Activated CD8-positive, alpha-beta T cell treated with anti-CD3 and anti-CD28 coated beads, Interleukin-2, amount 10 ng/mL, durations not matched to agents 7 days and 5 days (primary cell): ENCODE data around the gene CES4A. TPM values are rescaled to one million over a fixed set of nuclear protein-coding genes. Genes with fewer than 3 reads are reported as not detected.
A peak's percentile ranks its signal among the peaks of the same experiment; 100 is the strongest.

ENCODE experiments used
- ATAC-seq: fragments of 150-1000 bp; cut with Tn5 transposase; one replicate; pipeline ENCODE4 v1.10.0; 2021; ENCODE audit warnings: moderate library complexity
- CTCF ChIA-PET: fragments of 350-600 bp; sonication (Branson Sonifier 250); formaldehyde crosslinking; loops from one replicate; lab custom pipeline; 2021; ENCODE audit warnings: antibody characterized with exemption; lab: Charles Lee
- POLR2A ChIA-PET: fragments of 350-600 bp; sonication (Branson Sonifier 250); formaldehyde crosslinking; loops from one replicate; lab custom pipeline; 2021; ENCODE audit warnings: antibody characterized with exemption; lab: Charles Lee
- DNase-seq: peaks from one replicate; pipeline ENCODE4 v3.0.0-alpha.2; 2020
- H3K27ac Mint-ChIP-seq: one replicate; pipeline ENCODE4 v1.8.0; 2021; ENCODE audit warnings: mild to moderate bottlenecking, mixed read lengths
- H3K27me3 Mint-ChIP-seq: one replicate; pipeline ENCODE4 v1.8.0; 2021; ENCODE audit warnings: low read depth, mixed read lengths
- H3K36me3 Mint-ChIP-seq: one replicate; pipeline ENCODE4 v1.8.0; 2021; ENCODE audit warnings: low read depth, mixed read lengths
- H3K4me1 Mint-ChIP-seq: one replicate; pipeline ENCODE4 v1.8.0; 2021; ENCODE audit warnings: low read depth, mixed read lengths
- H3K4me3 Mint-ChIP-seq: one replicate; pipeline ENCODE4 v1.8.0; 2021; ENCODE audit warnings: mild to moderate bottlenecking, mixed read lengths
- H3K9me3 Mint-ChIP-seq: one replicate; pipeline ENCODE4 v1.8.0; 2022; ENCODE audit warnings: mixed read lengths; ENCODE audit not compliant: insufficient read depth
- total RNA-seq, 2 experiments: library from RNA; stranded (reverse); gene quantifications; one replicate each; pipeline ENCODE4 v1.2.3, GENCODE V29; 2021

The CES4A gene
- total RNA-seq, 2 experiments from 2014 or later: 10.5 to 12.0 TPM

DNA sequence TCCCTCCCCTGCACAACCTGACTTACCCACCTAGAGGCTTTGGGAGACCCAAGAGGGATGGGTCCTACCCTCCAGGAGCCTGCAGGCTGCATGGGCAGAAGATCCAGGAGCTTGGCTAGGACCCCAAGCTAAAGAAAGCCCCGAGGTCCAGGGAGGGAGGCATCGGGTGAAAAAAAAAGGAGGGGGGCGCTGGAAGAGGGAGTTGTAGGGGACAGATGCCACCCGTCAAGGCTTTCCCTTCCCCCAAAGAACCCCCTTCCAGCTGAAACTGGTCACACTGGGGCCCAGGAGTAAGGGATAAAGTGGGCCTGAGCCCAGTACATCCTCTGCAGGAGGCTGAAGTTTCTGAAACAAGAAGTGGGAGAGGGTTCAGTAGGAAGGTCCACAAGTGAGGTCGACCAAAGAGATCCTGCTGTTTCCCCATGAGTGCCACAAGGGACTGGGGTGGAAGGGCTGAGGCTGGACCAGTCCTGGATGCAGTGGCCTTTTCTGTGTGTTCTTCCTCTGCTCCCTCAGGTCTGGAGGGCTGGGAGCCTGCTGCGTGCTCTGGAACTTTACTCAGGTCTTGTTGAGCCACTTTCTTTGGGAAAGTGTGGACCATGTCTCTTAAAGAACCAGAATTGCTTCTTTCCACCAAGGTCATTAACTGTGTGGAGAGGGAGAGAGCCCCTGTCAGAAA lies 26.4 kb downstream of the CES4A start:
- Mint-ChIP-seq H3K27me3 (no peaks in the 10 kb centered on the region), H3K36me3 (peaks cover 16% of the 10 kb centered on the region), H3K27ac (peak overlapping the region; percentile 96), H3K4me3 (peak overlapping the region; percentile 89), H3K4me1 (peaks cover 62% of the 10 kb centered on the region), H3K9me3 (no peaks in the 10 kb centered on the region)
- ChIA-PET POLR2A (interaction anchor here (0.5 to 2.1 kb wide), 12 partner anchors 12 to 212 kb away, joined by 3 to 15 read pairs (median 7); partner anchors contain the start of genes CES4A, FBXL8, TMEM208 and TRADD), CTCF (interaction anchor here (0.8 to 4.9 kb wide), 21 partner anchors 12 to 170 kb away, joined by 3 to 75 read pairs (median 6); partner anchors contain the start of genes B3GNT9, CES3, FBXL8 and TRADD)
- DNase-seq (no peak), ATAC-seq (no peak)

DNA sequence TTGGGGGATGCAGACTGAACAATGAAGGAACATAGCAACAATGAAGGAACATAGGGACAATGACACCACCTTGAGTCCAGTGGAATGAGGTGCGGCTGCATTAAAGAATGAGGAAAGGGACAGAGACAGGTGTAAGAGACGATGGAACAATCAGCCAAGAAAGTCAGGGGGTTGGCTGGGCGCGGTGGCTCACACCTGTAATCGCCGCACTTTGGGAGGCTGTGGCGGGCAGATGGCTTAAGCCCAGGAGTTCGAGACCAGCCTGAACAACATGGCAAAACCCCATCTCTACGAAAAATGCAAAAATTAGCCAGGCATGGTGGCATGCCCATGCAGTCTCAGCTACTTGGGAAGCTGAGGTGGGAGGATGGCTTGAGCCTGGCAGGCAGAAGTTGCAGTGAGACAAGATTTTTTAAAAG lies 26.9 kb downstream of the CES4A start:
- no peak for DNase-seq
- Mint-ChIP-seq H3K4me3 (peak overlapping the region; percentile 89), H3K4me1 (peaks cover 61% of the 10 kb centered on the region), H3K36me3 (peaks cover 14% of the 10 kb centered on the region), H3K9me3 (no peaks in the 10 kb centered on the region), H3K27me3 (no peaks in the 10 kb centered on the region), H3K27ac (peak overlapping the region; percentile 96)
- ATAC-seq: no peak
- CTCF ChIA-PET: interaction anchor here (0.8 to 8.1 kb wide), 6 partner anchors 13 to 143 kb away, joined by 3 to 149 read pairs (median 54); partner anchors contain the start of genes B3GNT9, CES3, FBXL8 and TRADD
- POLR2A ChIA-PET: no interaction called here

DNA sequence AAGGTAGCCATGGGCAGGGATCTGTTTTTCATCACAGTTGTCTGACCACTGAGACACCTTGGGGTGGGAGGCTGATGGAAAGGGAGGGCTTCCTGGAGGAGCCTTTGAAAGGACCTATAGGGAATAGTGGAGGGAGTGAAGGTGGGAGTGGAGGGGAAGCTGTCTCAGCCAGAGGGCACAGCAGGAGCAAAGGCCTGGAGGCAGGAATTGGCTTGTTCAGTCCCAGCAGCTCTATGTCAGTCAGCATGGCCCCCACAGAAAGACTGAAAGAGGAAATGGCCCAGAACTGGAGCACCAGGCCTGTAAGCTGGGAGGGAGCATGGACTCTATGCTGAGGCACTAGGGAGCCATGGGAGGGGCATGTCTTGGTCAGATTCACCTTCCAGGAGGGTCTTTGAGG lies 27.8 kb downstream of the CES4A start:
- no peaks in the 10 kb centered on the region for H3K9me3 Mint-ChIP-seq
- H3K27ac Mint-ChIP-seq: peak overlapping the region; percentile 81
- H3K27me3 Mint-ChIP-seq: no peaks in the 10 kb centered on the region
- H3K4me3 Mint-ChIP-seq: no peak overlapping the region
- DNase-seq (no peak), ATAC-seq (no peak)
- H3K36me3 Mint-ChIP-seq: peaks cover 9% of the 10 kb centered on the region
- ChIA-PET CTCF (interaction anchor here (0.8 to 8.1 kb wide), 7 partner anchors 12 to 151 kb away, joined by 3 to 149 read pairs (median 16); partner anchors contain the start of genes B3GNT9, CES3, FBXL8 and TRADD), POLR2A (interaction anchor here (1.2 kb wide), 1 partner anchor 37 kb away, joined by 3 read pairs; no protein-coding TSS in a partner anchor)
- peaks cover 53% of the 10 kb centered on the region for H3K4me1 Mint-ChIP-seq

DNA sequence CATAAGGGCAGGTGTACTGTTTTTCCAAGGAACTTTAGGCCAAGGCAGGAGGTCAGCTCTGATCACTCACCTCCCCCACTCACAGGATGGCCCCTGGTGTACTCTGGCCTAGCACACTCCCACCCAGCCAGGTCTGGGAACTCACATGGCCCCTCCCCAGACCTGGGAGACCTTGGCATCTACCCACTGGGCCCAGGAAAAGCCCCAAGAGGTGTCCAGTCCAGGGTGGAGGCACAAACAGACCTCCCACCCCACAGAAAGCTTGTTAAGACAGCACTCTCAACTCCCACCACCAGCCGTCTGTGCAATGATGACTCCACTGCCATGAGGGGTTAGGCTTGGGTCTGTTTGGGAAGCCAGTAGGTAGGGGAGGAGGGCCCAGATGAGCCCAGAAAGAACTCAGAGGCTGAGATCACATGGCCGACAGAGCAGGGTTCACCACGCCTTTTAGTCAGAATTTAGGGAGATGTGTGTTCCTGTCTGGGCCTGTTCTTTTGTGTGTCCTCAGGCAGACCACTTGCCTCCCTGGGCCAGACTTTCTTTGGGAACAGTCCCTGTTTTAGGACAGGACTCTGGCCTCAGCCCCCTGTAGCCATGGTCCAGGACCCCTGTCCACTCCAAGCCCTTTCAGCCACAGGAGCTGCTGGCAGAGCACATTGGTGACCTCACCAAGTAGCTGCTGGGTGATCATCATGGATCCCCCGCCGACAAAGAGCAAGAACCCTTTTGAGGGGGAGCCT lies 28.5 kb downstream of the CES4A start:
- peaks cover 46% of the 10 kb centered on the region for H3K4me1 Mint-ChIP-seq
- H3K27ac Mint-ChIP-seq: peak overlapping the region; percentile 81
- H3K36me3 Mint-ChIP-seq: peaks cover 3% of the 10 kb centered on the region
- H3K4me3 Mint-ChIP-seq: no peak overlapping the region
- DNase-seq: no peak
- ChIA-PET POLR2A (interaction anchor here (1.0 to 3.8 kb wide), 4 partner anchors 11 to 176 kb away, joined by 3 to 18 read pairs (median 4); partner anchors contain the start of genes CBFB, FBXL8 and TRADD), CTCF (interaction anchor here (1.1 to 8.1 kb wide), 30 partner anchors 8 to 172 kb away, joined by 3 to 149 read pairs (median 12); partner anchors contain the start of genes B3GNT9, CBFB, EXOC3L1 and FBXL8)
- no peaks in the 10 kb centered on the region for H3K27me3 Mint-ChIP-seq
- no peaks in the 10 kb centered on the region for H3K9me3 Mint-ChIP-seq
- ATAC-seq: no peak

DNA sequence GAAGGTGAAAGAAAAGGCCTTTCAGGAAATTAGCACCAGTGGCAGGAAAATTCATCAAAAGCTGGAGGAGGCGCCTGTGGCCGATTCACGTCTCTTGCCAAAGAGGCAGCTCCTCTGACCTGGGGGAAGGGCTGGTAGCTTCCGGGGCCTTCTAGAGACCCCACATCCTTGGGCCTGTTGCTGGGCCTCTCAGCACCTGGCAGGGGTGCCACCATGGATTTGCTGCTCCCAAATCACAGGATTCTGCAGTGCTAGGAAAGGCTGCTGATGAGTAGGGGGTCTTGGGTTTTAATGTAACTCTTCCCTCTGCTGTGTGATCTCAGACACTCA lies 29.0 kb downstream of the CES4A start:
- Mint-ChIP-seq H3K9me3 (no peaks in the 10 kb centered on the region), H3K4me1 (peaks cover 43% of the 10 kb centered on the region), H3K4me3 (no peak overlapping the region), H3K27me3 (no peaks in the 10 kb centered on the region), H3K27ac (peak overlapping the region; percentile 54), H3K36me3 (peaks cover under 1% of the 10 kb centered on the region)
- no peak for DNase-seq
- ChIA-PET POLR2A (interaction anchor here (0.9 to 3.8 kb wide), 10 partner anchors 11 to 175 kb away, joined by 3 to 18 read pairs (median 4); partner anchors contain the start of genes B3GNT9, CBFB, FBXL8 and TRADD), CTCF (interaction anchor here (0.8 to 8.1 kb wide), 48 partner anchors 8 to 173 kb away, joined by 3 to 149 read pairs (median 8); partner anchors contain the start of genes B3GNT9, CBFB, CES3 and EXOC3L1)
- no peak for ATAC-seq

DNA sequence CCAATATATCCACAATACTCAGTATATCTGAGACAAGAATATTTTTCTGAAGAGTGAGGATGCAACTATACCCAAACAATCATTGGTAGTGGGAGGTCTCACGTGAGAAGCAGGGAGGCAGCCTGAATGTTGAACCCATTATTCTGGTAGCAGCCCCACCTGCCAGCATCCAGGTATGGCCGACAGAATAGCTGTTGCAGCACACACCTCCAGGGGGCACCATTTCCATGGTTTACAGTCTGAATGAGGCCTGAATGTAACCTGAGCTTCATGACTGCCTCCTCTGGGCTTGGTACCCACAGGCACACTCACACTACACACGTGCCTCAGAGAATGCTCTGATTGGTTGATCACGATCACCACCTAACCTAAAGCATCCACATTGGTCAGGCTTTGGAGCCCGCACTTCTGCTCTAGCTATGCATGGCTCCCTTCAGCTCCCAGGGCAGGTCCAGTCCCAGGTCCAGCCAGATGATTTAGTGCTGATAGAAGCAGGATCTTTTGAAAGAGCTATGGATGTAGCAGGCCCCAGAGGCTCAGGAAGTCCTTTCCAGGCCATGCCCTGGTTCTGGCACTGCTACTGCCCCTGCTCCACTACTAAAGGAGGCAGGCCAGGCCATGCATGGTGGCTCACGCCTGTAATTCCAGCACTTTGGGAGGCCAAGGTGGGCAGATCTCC lies 29.6 kb downstream of the CES4A start:
- DNase-seq: peak; percentile 94
- no peaks in the 10 kb centered on the region for H3K27me3 Mint-ChIP-seq
- peak; percentile 78 for ATAC-seq
- H3K9me3 Mint-ChIP-seq: no peaks in the 10 kb centered on the region
- ChIA-PET POLR2A (interaction anchor here (0.7 to 3.8 kb wide), 13 partner anchors 10 to 464 kb away, joined by 3 to 18 read pairs (median 4); partner anchors contain the start of genes B3GNT9, CBFB, FBXL8 and TRADD), CTCF (interaction anchor here (0.6 to 8.1 kb wide), 65 partner anchors 9 to 458 kb away, joined by 3 to 149 read pairs (median 6); partner anchors contain the start of genes B3GNT9, CBFB, CES3 and E2F4)
- peak overlapping the region; percentile 54 for H3K27ac Mint-ChIP-seq
- H3K36me3 Mint-ChIP-seq: no peaks in the 10 kb centered on the region
- no peak overlapping the region for H3K4me3 Mint-ChIP-seq
- peaks cover 46% of the 10 kb centered on the region for H3K4me1 Mint-ChIP-seq

DNA sequence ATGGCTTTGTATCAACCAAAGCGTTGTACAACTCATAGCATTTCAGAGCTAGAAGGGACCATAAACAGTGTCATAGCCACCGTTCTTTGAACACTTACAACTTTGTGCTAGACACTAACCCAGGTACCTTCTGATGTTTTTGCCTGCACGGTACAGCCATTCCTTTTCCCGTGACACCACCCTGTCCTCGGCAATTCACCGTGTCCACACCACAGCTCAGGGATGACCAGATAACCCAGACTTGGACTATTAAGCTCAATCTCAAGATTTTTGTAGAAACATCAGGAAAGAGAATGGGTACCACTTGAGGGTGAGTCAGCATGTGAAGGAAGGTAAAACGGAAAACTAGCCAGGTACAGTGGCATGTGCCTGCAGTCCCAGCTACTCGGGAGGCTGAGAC lies 30.8 kb downstream of the CES4A start:
- no peaks in the 10 kb centered on the region for H3K27me3 Mint-ChIP-seq
- no peaks in the 10 kb centered on the region for H3K9me3 Mint-ChIP-seq
- H3K4me3 Mint-ChIP-seq: no peak overlapping the region
- H3K36me3 Mint-ChIP-seq: no peaks in the 10 kb centered on the region
- DNase-seq: no peak
- ATAC-seq: no peak
- ChIA-PET POLR2A (interaction anchor here (0.9 to 3.8 kb wide), 3 partner anchors 9 to 463 kb away, joined by 3 to 18 read pairs (median 4); partner anchors contain the start of gene CBFB), CTCF (interaction anchor here (0.9 to 8.1 kb wide), 21 partner anchors 9 to 228 kb away, joined by 3 to 149 read pairs (median 14); partner anchors contain the start of genes B3GNT9, CBFB, EXOC3L1 and FBXL8)
- H3K4me1 Mint-ChIP-seq: peaks cover 45% of the 10 kb centered on the region
- H3K27ac Mint-ChIP-seq: no peak overlapping the region

DNA sequence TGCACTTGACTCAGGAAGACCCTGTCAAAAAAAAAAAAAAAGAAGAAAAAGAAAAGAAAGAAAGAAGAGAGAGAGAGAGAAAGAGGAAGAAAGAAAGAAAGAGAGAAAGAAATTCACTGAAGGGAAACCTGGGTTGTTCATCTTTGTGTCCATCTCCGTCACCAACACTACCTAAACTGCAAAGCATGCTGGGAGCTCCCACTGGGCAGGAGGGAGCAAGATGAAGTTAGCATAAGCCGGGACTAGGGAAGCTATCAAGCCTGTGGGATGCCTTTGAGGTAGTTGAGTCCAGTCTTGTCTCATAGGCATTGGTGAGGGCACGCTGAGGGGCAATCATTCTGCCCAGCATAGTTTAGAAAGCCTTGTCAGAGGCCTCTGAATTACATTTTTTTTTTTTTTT lies 32.9 kb downstream of the CES4A start:
- H3K4me1 Mint-ChIP-seq: peaks cover 38% of the 10 kb centered on the region
- ChIA-PET CTCF (interaction anchor here (1.2 to 8.1 kb wide), 3 partner anchors 67 to 134 kb away, joined by 3 to 134 read pairs (median 16); no protein-coding TSS in a partner anchor), POLR2A (interaction anchor here (1.6 kb wide), 1 partner anchor 8 kb away, joined by 6 read pairs; no protein-coding TSS in a partner anchor)
- no peaks in the 10 kb centered on the region for H3K36me3 Mint-ChIP-seq
- DNase-seq (no peak), ATAC-seq (no peak)
- H3K9me3 Mint-ChIP-seq: no peaks in the 10 kb centered on the region
- H3K27ac Mint-ChIP-seq: no peak overlapping the region
- no peak overlapping the region for H3K4me3 Mint-ChIP-seq
- H3K27me3 Mint-ChIP-seq: no peaks in the 10 kb centered on the region

DNA sequence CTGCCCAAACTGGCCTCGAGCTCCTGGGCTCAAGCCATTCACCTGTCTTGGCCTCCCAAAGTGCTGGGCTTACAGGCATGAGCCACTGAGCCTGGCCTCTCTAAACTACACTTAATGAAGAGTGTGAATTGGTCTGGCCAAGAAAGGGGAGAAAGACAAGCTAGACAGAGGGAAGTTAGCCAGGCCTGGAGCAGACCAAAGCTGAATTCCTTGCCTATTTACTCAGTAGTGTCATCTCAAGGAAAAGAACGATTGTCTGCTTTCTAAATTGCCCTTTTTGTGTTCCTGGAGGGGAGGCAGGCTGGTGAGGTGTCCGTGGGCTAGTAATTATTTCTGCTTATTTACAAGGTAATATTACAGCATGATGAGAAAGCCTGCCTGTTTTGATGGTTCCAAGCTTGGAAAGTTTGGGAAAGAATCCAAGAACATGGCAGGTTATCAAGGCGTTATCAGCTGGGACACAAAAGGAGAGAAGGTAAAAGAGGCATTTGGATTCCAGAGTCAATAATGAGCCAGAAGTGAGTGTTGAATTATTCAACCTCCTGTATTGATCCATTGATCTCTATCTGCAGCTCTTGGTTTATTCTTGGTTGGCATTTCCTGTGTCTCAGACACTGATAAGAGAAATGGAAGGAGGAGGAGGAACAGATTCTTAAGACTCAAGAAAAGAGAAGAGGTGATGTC lies 34.3 kb downstream of the CES4A start:
- DNase-seq (peak; percentile 4), ATAC-seq (no peak)
- Mint-ChIP-seq H3K27ac (no peak overlapping the region), H3K36me3 (no peaks in the 10 kb centered on the region), H3K27me3 (no peaks in the 10 kb centered on the region), H3K9me3 (no peaks in the 10 kb centered on the region), H3K4me1 (peaks cover 34% of the 10 kb centered on the region), H3K4me3 (no peak overlapping the region)
- CTCF ChIA-PET: interaction anchor here (0.6 to 8.1 kb wide), 5 partner anchors 9 to 133 kb away, joined by 3 to 134 read pairs (median 5); no protein-coding TSS in a partner anchor
- POLR2A ChIA-PET: interaction anchor here (0.5 to 1.6 kb wide), 3 partner anchors 9 to 97 kb away, joined by 3 to 6 read pairs (median 3); partner anchors contain the start of gene RRAD

DNA sequence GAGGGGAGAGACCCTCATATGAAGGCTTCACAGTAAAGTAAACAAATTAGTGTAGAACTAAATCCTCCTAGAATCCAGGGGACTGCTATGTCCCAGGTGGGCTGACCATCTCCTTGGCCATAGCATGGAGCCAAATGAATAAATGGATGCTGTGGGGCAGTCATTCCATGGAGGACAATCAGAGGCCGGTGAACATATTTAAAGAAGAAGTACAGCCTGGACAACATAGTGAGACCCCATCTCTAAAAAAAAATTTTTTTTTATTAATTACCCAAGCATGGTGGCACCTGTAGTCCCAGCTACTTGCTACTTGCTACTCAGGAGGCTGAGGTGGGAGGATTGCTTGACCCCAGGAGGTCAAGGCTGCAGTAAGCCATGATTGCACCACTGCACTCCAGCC lies 35.3 kb downstream of the CES4A start:
- ATAC-seq (no peak), DNase-seq (peak; percentile 10)
- H3K36me3 Mint-ChIP-seq: no peaks in the 10 kb centered on the region
- H3K4me3 Mint-ChIP-seq: no peak overlapping the region
- H3K27ac Mint-ChIP-seq: peak overlapping the region; percentile 65
- H3K9me3 Mint-ChIP-seq: no peaks in the 10 kb centered on the region
- ChIA-PET POLR2A (interaction anchor here (0.6 kb wide), 1 partner anchor 10 kb away, joined by 3 read pairs; no protein-coding TSS in a partner anchor), CTCF (interaction anchor here (1.7 kb wide), 1 partner anchor 132 kb away, joined by 5 read pairs; no protein-coding TSS in a partner anchor)
- peaks cover 32% of the 10 kb centered on the region for H3K4me1 Mint-ChIP-seq
- H3K27me3 Mint-ChIP-seq: no peaks in the 10 kb centered on the region
